ENCODE data around the gene OGFOD3.

DNA sequence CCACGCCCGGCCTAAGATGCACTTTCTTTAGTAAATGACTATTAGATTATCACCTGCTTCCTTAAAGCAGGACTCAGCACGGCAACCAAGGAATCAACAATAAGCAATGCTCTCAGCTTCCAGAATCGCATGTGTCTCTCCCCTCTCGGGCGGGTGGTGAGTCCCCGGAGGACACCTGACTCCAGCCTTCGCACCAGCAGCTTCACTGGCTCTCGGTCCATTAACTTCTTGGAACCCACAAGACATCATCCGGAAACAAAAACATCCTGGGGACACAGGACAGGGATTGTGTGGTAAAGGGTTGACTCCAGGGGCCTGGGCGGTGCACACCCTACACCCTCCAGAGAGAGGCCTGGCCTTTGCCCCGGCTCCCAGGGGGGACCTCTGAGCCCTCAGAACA, 24.1 kb downstream of the OGFOD3 start:
- TF ChIP-seq, protein P1, sequence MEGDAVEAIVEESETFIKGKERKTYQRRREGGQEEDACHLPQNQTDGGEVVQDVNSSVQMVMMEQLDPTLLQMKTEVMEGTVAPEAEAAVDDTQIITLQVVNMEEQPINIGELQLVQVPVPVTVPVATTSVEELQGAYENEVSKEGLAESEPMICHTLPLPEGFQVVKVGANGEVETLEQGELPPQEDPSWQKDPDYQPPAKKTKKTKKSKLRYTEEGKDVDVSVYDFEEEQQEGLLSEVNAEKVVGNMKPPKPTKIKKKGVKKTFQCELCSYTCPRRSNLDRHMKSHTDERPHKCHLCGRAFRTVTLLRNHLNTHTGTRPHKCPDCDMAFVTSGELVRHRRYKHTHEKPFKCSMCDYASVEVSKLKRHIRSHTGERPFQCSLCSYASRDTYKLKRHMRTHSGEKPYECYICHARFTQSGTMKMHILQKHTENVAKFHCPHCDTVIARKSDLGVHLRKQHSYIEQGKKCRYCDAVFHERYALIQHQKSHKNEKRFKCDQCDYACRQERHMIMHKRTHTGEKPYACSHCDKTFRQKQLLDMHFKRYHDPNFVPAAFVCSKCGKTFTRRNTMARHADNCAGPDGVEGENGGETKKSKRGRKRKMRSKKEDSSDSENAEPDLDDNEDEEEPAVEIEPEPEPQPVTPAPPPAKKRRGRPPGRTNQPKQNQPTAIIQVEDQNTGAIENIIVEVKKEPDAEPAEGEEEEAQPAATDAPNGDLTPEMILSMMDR (IDR thresholded peaks at IDR 0.05): no peak
- no peak for TF ChIP-seq POLR2A (IDR thresholded peaks at IDR 0.05)
- TF ChIP-seq EP300 (IDR thresholded peaks at IDR 0.05; ENCODE audit: low read depth): no peak

Data from transverse colon (tissue), 3 donors.